Measurements from ENCODE around the gene LY6G6F.

LY6G6F gene

GRCh38 chr6:31723245-31723979 is 16.7 kb downstream of the LY6G6F start, which contains the start of gene MPIG6B:
Gene MPIG6B, plus strand, starts transcription at chr6:31723373. Its CDS starts 11 bp downstream, at chr6:31723384.
- H3K27me3 ChIP-seq, result no peaks in the 10 kb centered on the region
- peak within 1 kb of the TSS in 9 of 10 experiments; percentile 8 to 53 (median 48); a peak in 15 of 20 replicates for H3K4me3 ChIP-seq
- H3K9me3 ChIP-seq (replicated peaks in 1 of 11), result 0 out of 22 replicates have a peak, but pooled peaks cover 0 to 3% (median 0%) of the 10 kb centered on the region in 11 experiments
- peak within 1 kb of the TSS; percentile 92 to 100 (median 98) for H3K4me2 ChIP-seq
- H3K9ac ChIP-seq, result peak within 1 kb of the TSS; percentile 22 to 79 (median 72); a peak in 18 of 22 replicates
- H3K27ac ChIP-seq, result peak within 1 kb of the TSS in 10 of 11 experiments; percentile 9 to 88 (median 79); a peak in 20 of 22 replicates
- H3K36me3 ChIP-seq, result peaks cover 0 to 30% (median 19%) of the 10 kb centered on the region in 11 experiments; a peak in 16 of 22 replicates
- peaks cover 50 to 77% (median 69%) of the 10 kb centered on the region in 10 experiments for H3K4me1 ChIP-seq
- H4K20me1 ChIP-seq, result peaks cover 0 to 10% (median 0%) of the 10 kb centered on the region in 11 experiments; a peak in 4 of 22 replicates
- TF ChIP-seq Cebpa-rat (IDR thresholded peaks at IDR 0.05), result peak in 4 of 11 experiments; percentile 66 to 87 (median 69); a peak in 7 of 22 replicates

GRCh38 chr6:31723980-31724691 is 17.5 kb downstream of the LY6G6F start:
- H3K27me3 ChIP-seq, result no peaks in the 10 kb centered on the region
- peak overlapping the region; percentile 92 to 100 (median 98) for H3K4me2 ChIP-seq
- 0 out of 22 replicates have a peak, but pooled peaks cover 0 to 3% (median 0%) of the 10 kb centered on the region in 11 experiments for H3K9me3 ChIP-seq (replicated peaks in 1 of 11)
- peaks cover 57 to 85% (median 76%) of the 10 kb centered on the region in 10 experiments for H3K4me1 ChIP-seq
- peak overlapping the region in 8 of 10 experiments; percentile 28 to 53 (median 48); a peak in 12 of 20 replicates for H3K4me3 ChIP-seq
- H3K36me3 ChIP-seq, result peaks cover 0 to 30% (median 20%) of the 10 kb centered on the region in 11 experiments; a peak in 16 of 22 replicates
- peak overlapping the region in 9 of 11 experiments; percentile 38 to 88 (median 79); a peak in 18 of 22 replicates for H3K27ac ChIP-seq
- peak overlapping the region in 8 of 11 experiments; percentile 38 to 79 (median 74); a peak in 15 of 22 replicates for H3K9ac ChIP-seq
- peaks cover 0 to 16% (median 0%) of the 10 kb centered on the region in 11 experiments; a peak in 7 of 22 replicates for H4K20me1 ChIP-seq
- no peak for TF ChIP-seq Cebpa-rat (IDR thresholded peaks at IDR 0.05)

- H3K36me3 ChIP-seq, result peaks cover 5 to 35% (median 25%) of the 10 kb centered on the region in 11 experiments; a peak in 21 of 22 replicates
- no peaks in the 10 kb centered on the region for H3K27me3 ChIP-seq
- H3K27ac ChIP-seq, result peak overlapping the region; percentile 1 to 88 (median 84); a peak in 17 of 22 replicates
- TF ChIP-seq Cebpa-rat (IDR thresholded peaks at IDR 0.05), result no peak
- peak overlapping the region; percentile 92 to 100 (median 98) for H3K4me2 ChIP-seq
- H3K4me1 ChIP-seq, result peaks cover 63 to 94% (median 85%) of the 10 kb centered on the region in 10 experiments
- H3K9ac ChIP-seq, result peak overlapping the region in 9 of 11 experiments; percentile 6 to 48 (median 29); a peak in 9 of 22 replicates
- H3K9me3 ChIP-seq (replicated peaks in 1 of 11), result 0 out of 22 replicates have a peak, but pooled peaks cover 0 to 3% (median 0%) of the 10 kb centered on the region in 11 experiments
- 0 out of 20 replicates have a peak overlapping the region, but pooled peaks of 1 of the 10 experiments have one; percentile 18 for H3K4me3 ChIP-seq
- peaks cover 0 to 24% (median 6%) of the 10 kb centered on the region in 11 experiments; a peak in 18 of 22 replicates for H4K20me1 ChIP-seq
Observed at GRCh38 chr6:31725502-31726350, 19.1 kb downstream of the LY6G6F start.

- H3K9ac ChIP-seq, result peak overlapping the region; percentile 42 to 91 (median 82)
Observed at GRCh38 chr6:31727034-31727716, 20.5 kb downstream of the LY6G6F start.

GRCh38 chr6:31727717-31728671 is 21.3 kb downstream of the LY6G6F start:
- H3K27me3 ChIP-seq, result no peaks in the 10 kb centered on the region
- H3K9ac ChIP-seq, result peak overlapping the region; percentile 76 to 91 (median 84)
- peak overlapping the region; percentile 79 to 88 (median 84) for H3K27ac ChIP-seq
- peaks cover 28 to 57% (median 48%) of the 10 kb centered on the region in 11 experiments for H3K36me3 ChIP-seq
- peak overlapping the region; percentile 92 to 100 (median 98) for H3K4me2 ChIP-seq
- peaks cover 85 to 94% (median 90%) of the 10 kb centered on the region in 10 experiments for H3K4me1 ChIP-seq
- 0 out of 22 replicates have a peak, but pooled peaks of 1 of the 11 experiments have one; percentile 12 for TF ChIP-seq Cebpa-rat (IDR thresholded peaks at IDR 0.05)
- peak overlapping the region; percentile 66 to 92 (median 86) for H3K4me3 ChIP-seq
- peaks cover 11 to 37% (median 27%) of the 10 kb centered on the region in 11 experiments; a peak in 20 of 22 replicates for H4K20me1 ChIP-seq
- H3K9me3 ChIP-seq (replicated peaks in 1 of 11), result 0 out of 22 replicates have a peak, but pooled peaks cover 0 to 3% (median 0%) of the 10 kb centered on the region in 11 experiments

More at GRCh38 chr6:31727034-31727716, 20.5 kb downstream of the LY6G6F start:
- no peaks in the 10 kb centered on the region for H3K27me3 ChIP-seq
- peak overlapping the region; percentile 79 to 88 (median 84) for H3K27ac ChIP-seq
- H3K9me3 ChIP-seq (replicated peaks in 1 of 11), result 0 out of 22 replicates have a peak, but pooled peaks cover 0 to 3% (median 0%) of the 10 kb centered on the region in 11 experiments
- no peak for TF ChIP-seq Cebpa-rat (IDR thresholded peaks at IDR 0.05)
- peaks cover 5 to 32% (median 20%) of the 10 kb centered on the region in 11 experiments; a peak in 20 of 22 replicates for H4K20me1 ChIP-seq
- peaks cover 20 to 49% (median 40%) of the 10 kb centered on the region in 11 experiments for H3K36me3 ChIP-seq
- H3K4me1 ChIP-seq, result peaks cover 77 to 94% (median 90%) of the 10 kb centered on the region in 10 experiments
- peak overlapping the region; percentile 92 to 100 (median 98) for H3K4me2 ChIP-seq
- H3K4me3 ChIP-seq, result peak overlapping the region in 9 of 10 experiments; percentile 21 to 92 (median 49); a peak in 11 of 20 replicates

GRCh38 chr6:31728767-31729514 is 22.3 kb downstream of the LY6G6F start, which contains the start of gene DDAH2:
Gene DDAH2, minus strand, starts transcription at chr6:31729299. Its CDS starts 138 bp downstream, at chr6:31729161.
- no peaks in the 10 kb centered on the region for H3K27me3 ChIP-seq
- H3K4me1 ChIP-seq, result peaks cover 86 to 94% (median 91%) of the 10 kb centered on the region in 10 experiments
- no peak for TF ChIP-seq Cebpa-rat (IDR thresholded peaks at IDR 0.05)
- 0 out of 22 replicates have a peak, but pooled peaks cover 0 to 3% (median 0%) of the 10 kb centered on the region in 11 experiments for H3K9me3 ChIP-seq (replicated peaks in 1 of 11)
- H3K36me3 ChIP-seq, result peaks cover 37 to 67% (median 58%) of the 10 kb centered on the region in 11 experiments
- peak within 1 kb of the TSS; percentile 66 to 92 (median 86) for H3K4me3 ChIP-seq
- peak within 1 kb of the TSS; percentile 79 to 88 (median 84) for H3K27ac ChIP-seq
- H3K4me2 ChIP-seq, result peak within 1 kb of the TSS; percentile 92 to 100 (median 98)
- H4K20me1 ChIP-seq, result peaks cover 20 to 46% (median 36%) of the 10 kb centered on the region in 11 experiments
- peak within 1 kb of the TSS; percentile 76 to 91 (median 84) for H3K9ac ChIP-seq

Data from BLaER1 treated with 17β-estradiol and CSF1 and Interleukin-3, amounts not matched to agents 10 nM and 100 nM (cell line).